Neural progenitor cell (in vitro differentiated cells): ENCODE measurements around the gene CRB2. TPM values are rescaled to one million over a fixed set of nuclear protein-coding genes. Genes with fewer than 3 reads are reported as not detected.
A peak's percentile ranks its signal among the peaks of the same experiment; 100 is the strongest.

ENCODE experiments used
- DNase-seq: peaks from one replicate; pipeline ENCODE4 v3.0.0-alpha.2; 2016; ENCODE audit warnings: low spot score
- H2AFZ ChIP-seq: fragments of 200-600 bp; sonication (generic); replicated peaks from 2 replicates; pipeline ENCODE4 v1.6.1; 2016; ENCODE audit warnings: antibody characterized with exemption
- H3F3A ChIP-seq: fragments of 200-600 bp; sonication (generic); 2 replicates; pipeline ENCODE4 v1.6.1; 2016; ENCODE audit warnings: antibody characterized with exemption, low read depth
- H3K27ac ChIP-seq: fragments of 200-600 bp; sonication (generic); 2 replicates; pipeline ENCODE4 v1.5.1; 2016; ENCODE audit warnings: mild to moderate bottlenecking
- H3K27me3 ChIP-seq: fragments of 200-600 bp; sonication (generic); 2 replicates; pipeline ENCODE4 v1.6.1; 2016; ENCODE audit warnings: mild to moderate bottlenecking, moderate library complexity
- H3K36me3 ChIP-seq: fragments of 200-600 bp; sonication (generic); 2 replicates; pipeline ENCODE4 v1.5.1; 2016
- H3K4me1 ChIP-seq: fragments of 200-600 bp; sonication (generic); 2 replicates; pipeline ENCODE4 v1.6.1; 2016; ENCODE audit warnings: mixed run types
- H3K4me2 ChIP-seq: fragments of 200-600 bp; sonication (generic); 2 replicates; pipeline ENCODE4 v1.6.1; 2016
- H3K4me3 ChIP-seq: fragments of 200-600 bp; sonication (generic); 2 replicates; pipeline ENCODE4 v1.5.1; 2016
- H3K79me2 ChIP-seq: fragments of 200-600 bp; sonication (generic); 2 replicates; pipeline ENCODE4 v1.6.1; 2016; ENCODE audit warnings: low read depth
- H3K9ac ChIP-seq: fragments of 200-600 bp; sonication (generic); 2 replicates; pipeline ENCODE4 v1.6.1; 2016
- H3K9me3 ChIP-seq: fragments of 200-600 bp; sonication (generic); 2 replicates; pipeline ENCODE4 v1.5.1; 2016; ENCODE audit warnings: low read depth
- H4K20me1 ChIP-seq: fragments of 200-600 bp; sonication (generic); 2 replicates; pipeline ENCODE4 v1.6.1; 2016; ENCODE audit warnings: low read depth
- H3K27ac Mint-ChIP-seq: 3 replicates; pipeline ENCODE4 v1.8.0; 2021; ENCODE audit warnings: mixed read lengths
- H3K27me3 Mint-ChIP-seq: 2 replicates; pipeline ENCODE4 v1.8.0; 2022; ENCODE audit warnings: low read depth, mild to moderate bottlenecking, inconsistent platforms, moderate library complexity, mixed read lengths; ENCODE audit not compliant: insufficient read depth
- H3K36me3 Mint-ChIP-seq: 3 replicates; pipeline ENCODE4 v1.8.0; 2021; ENCODE audit warnings: mixed read lengths
- H3K4me1 Mint-ChIP-seq: 3 replicates; pipeline ENCODE4 v1.8.0; 2021; ENCODE audit warnings: mixed read lengths
- H3K4me3 Mint-ChIP-seq: 3 replicates; pipeline ENCODE4 v1.8.0; 2021; ENCODE audit warnings: mild to moderate bottlenecking, moderate library complexity, mixed read lengths
- H3K9me3 Mint-ChIP-seq: 3 replicates; pipeline ENCODE4 v1.8.0; 2020; ENCODE audit warnings: mixed read lengths
- EZH2 ChIP-seq: fragments of 200-600 bp; sonication (generic); IDR thresholded peaks from 2 replicates; pipeline ENCODE4 v1.6.1; 2017; ENCODE audit warnings: antibody characterized with exemption, mild to moderate bottlenecking, moderate library complexity
- EZH2phosphoT487 ChIP-seq: fragments of 200-600 bp; sonication (generic); IDR thresholded peaks from 2 replicates; pipeline ENCODE4 v1.6.1; 2017; ENCODE audit warnings: antibody characterized with exemption
- microRNA counts: library from miRNA; unstranded; fragments of <30 nt; microRNA quantifications from one replicate; lab custom pipeline; 2016
- microRNA-seq: library from miRNA; unstranded; fragments of <30 nt; microRNA quantifications from one replicate; pipeline ENCODE4, GENCODE V29; 2016
- small RNA-seq: library from RNA; depleted of rRNA; stranded (forward); fragments of <200 nt; gene quantifications from one replicate; pipeline ENCODE3, GENCODE V24; 2015
- total RNA-seq: library from RNA; depleted of rRNA; stranded (reverse); fragments of >200 nt; gene quantifications from 2 replicates; pipeline ENCODE4 v1.2.3, GENCODE V29; 2015; ENCODE audit warnings: low replicate concordance
- TF ChIP-seq, protein P1 (sequence below): fragments of 200-600 bp; sonication (generic); IDR thresholded peaks from 2 replicates; pipeline ENCODE4 v1.5.1; 2017; ENCODE audit warnings: antibody characterized with exemption, mild to moderate bottlenecking

Gene CRB2
- total RNA-seq, 1 donor from 2014 or later, result 18.5 TPM

DNA sequence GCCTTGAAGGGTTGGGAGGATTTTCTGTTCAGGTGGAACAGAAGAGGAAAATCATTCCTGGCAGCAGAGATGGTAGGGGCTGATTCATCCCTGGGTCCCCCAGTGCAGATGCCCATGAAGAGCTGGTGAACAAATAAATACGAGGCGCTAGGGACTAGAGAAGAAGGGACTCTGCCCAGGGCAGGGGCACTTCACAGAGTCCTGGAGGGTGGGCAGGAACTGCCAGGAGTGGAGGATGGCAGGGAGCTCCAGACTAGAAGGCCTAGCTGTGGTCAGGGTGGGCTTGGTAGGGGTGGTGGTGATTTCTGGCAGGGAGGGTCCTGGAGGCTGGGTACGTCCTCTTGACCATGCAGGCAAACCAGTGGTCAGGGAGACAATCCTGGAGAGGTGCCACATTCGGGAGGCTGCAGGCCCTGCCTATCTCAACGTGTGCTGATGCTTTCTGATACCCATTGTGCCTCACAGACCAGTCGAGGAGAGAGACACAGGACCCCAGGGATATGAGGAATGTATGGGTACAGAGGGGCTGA, 69.9 kb downstream of the CRB2 start:
- no peak overlapping the region for H3K27ac ChIP-seq
- no peak overlapping the region for H3K4me2 ChIP-seq
- Mint-ChIP-seq H3K36me3 (peaks cover 16% of the 10 kb centered on the region), H3K9me3 (peaks cover 9% of the 10 kb centered on the region), H3K27ac (peak overlapping the region; percentile 59), H3K4me1 (peaks cover 33% of the 10 kb centered on the region), H3K27me3 (peaks cover 17% of the 10 kb centered on the region), H3K4me3 (no peak overlapping the region)
- H3K27me3 ChIP-seq, result no peaks in the 10 kb centered on the region
- H2AFZ ChIP-seq, result no peak overlapping the region
- no peaks in the 10 kb centered on the region for H3K9me3 ChIP-seq
- no peak overlapping the region for H3K4me3 ChIP-seq
- H3K79me2 ChIP-seq, result no peaks in the 10 kb centered on the region
- DNase-seq, result no peak
- H3F3A ChIP-seq, result no peaks in the 10 kb centered on the region
- peaks cover 7% of the 10 kb centered on the region for H4K20me1 ChIP-seq
- H3K36me3 ChIP-seq, result peaks cover 4% of the 10 kb centered on the region
- no peak overlapping the region for H3K9ac ChIP-seq
- no peak for TF ChIP-seq EZH2
- peaks cover 29% of the 10 kb centered on the region for H3K4me1 ChIP-seq

GRCh38 chr9:123426406-123426805, 70.4 kb downstream of the CRB2 start:
- no peaks in the 10 kb centered on the region for H3K9me3 ChIP-seq
- no peaks in the 10 kb centered on the region for H3K79me2 ChIP-seq
- H4K20me1 ChIP-seq, result peaks cover 3% of the 10 kb centered on the region
- H3K9ac ChIP-seq, result no peak overlapping the region
- H3K27me3 Mint-ChIP-seq, result peaks cover 17% of the 10 kb centered on the region
- H3K36me3 Mint-ChIP-seq, result peaks cover 16% of the 10 kb centered on the region
- no peaks in the 10 kb centered on the region for H3K27me3 ChIP-seq
- no peak overlapping the region for H3K4me3 Mint-ChIP-seq
- H3K27ac ChIP-seq, result no peak overlapping the region
- H3K27ac Mint-ChIP-seq, result peak overlapping the region; percentile 43
- DNase-seq, result no peak
- peaks cover 24% of the 10 kb centered on the region for H3K4me1 ChIP-seq
- no peaks in the 10 kb centered on the region for H3F3A ChIP-seq
- TF ChIP-seq EZH2phosphoT487, result no peak
- TF ChIP-seq, protein P1, sequence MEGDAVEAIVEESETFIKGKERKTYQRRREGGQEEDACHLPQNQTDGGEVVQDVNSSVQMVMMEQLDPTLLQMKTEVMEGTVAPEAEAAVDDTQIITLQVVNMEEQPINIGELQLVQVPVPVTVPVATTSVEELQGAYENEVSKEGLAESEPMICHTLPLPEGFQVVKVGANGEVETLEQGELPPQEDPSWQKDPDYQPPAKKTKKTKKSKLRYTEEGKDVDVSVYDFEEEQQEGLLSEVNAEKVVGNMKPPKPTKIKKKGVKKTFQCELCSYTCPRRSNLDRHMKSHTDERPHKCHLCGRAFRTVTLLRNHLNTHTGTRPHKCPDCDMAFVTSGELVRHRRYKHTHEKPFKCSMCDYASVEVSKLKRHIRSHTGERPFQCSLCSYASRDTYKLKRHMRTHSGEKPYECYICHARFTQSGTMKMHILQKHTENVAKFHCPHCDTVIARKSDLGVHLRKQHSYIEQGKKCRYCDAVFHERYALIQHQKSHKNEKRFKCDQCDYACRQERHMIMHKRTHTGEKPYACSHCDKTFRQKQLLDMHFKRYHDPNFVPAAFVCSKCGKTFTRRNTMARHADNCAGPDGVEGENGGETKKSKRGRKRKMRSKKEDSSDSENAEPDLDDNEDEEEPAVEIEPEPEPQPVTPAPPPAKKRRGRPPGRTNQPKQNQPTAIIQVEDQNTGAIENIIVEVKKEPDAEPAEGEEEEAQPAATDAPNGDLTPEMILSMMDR, result no peak
- TF ChIP-seq EZH2, result no peak
- H3K4me3 ChIP-seq, result no peak overlapping the region
- H2AFZ ChIP-seq, result no peak overlapping the region
- H3K9me3 Mint-ChIP-seq, result peaks cover 9% of the 10 kb centered on the region
- peaks cover 28% of the 10 kb centered on the region for H3K4me1 Mint-ChIP-seq
- H3K36me3 ChIP-seq, result peaks cover 4% of the 10 kb centered on the region
- no peak overlapping the region for H3K4me2 ChIP-seq

MicroRNA genes within 50 kb of the gene (microRNA counts, 767-probe panel; counts per million panel counts)
- microRNA hsa-miR-601 (lab: Ali Mortazavi, UCI), result 460 counts per million, percentile 90 among the panel's probes with 10 or more counts

Small RNA genes within 50 kb of the gene (microRNA-seq; reads per million reads assigned to microRNA genes)
- gene MIR601, result not detected

Small RNA genes within 50 kb of the gene (small RNA-seq; reads per million reads assigned to genes)
- not detected for gene MIR601

Other genes starting within 250 kb of the CRB2 start
- 70.9 and 99.4 TPM in 2 replicates for gene STRBP, start 87.6 kb upstream of the CRB2 start, total RNA-seq